Trophoblast cell (in vitro differentiated cells and primary cell): ENCODE data around the gene FAM237B.

Experiments
- DNase-seq, 2 donors: peaks; one replicate each; pipeline ENCODE4 v3.0.0-alpha.2; 2016
- H2AFZ ChIP-seq: 2 replicates; pipeline ENCODE4 v1.6.1; 2013; ENCODE audit warnings: low read length, moderate library complexity, mild to moderate bottlenecking; ENCODE audit not compliant: insufficient read depth, poor library complexity
- H2AK5ac ChIP-seq: 2 replicates; pipeline ENCODE4 v1.6.1; 2013; ENCODE audit warnings: mild to moderate bottlenecking, low read length
- H2BK120ac ChIP-seq: 2 replicates; pipeline ENCODE4 v1.6.1; 2013; ENCODE audit warnings: low read length, mild to moderate bottlenecking, moderate library complexity; ENCODE audit not compliant: insufficient read depth, poor library complexity
- H2BK12ac ChIP-seq: 2 replicates; pipeline ENCODE4 v1.6.1; 2013; ENCODE audit warnings: mild to moderate bottlenecking, low read length, moderate library complexity
- H2BK5ac ChIP-seq: 2 replicates; pipeline ENCODE4 v1.6.1; 2013; ENCODE audit warnings: low read length, low read depth, moderate library complexity, mild to moderate bottlenecking; ENCODE audit not compliant: poor library complexity
- H3K14ac ChIP-seq: 2 replicates; pipeline ENCODE4 v1.6.1; 2013; ENCODE audit warnings: mild to moderate bottlenecking, low read length
- H3K18ac ChIP-seq: 2 replicates; pipeline ENCODE4 v1.6.1; 2013; ENCODE audit warnings: mild to moderate bottlenecking, low read length
- H3K23ac ChIP-seq: 2 replicates; pipeline ENCODE4 v1.6.1; 2013; ENCODE audit warnings: low read length
- H3K27ac ChIP-seq: 2 replicates; pipeline ENCODE4 v1.5.1; 2013; ENCODE audit warnings: low read depth, mild to moderate bottlenecking, inconsistent platforms, low read length, moderate library complexity
- H3K27me3 ChIP-seq: 2 replicates; pipeline ENCODE4 v1.6.1; 2013; ENCODE audit warnings: inconsistent platforms, mild to moderate bottlenecking, low read length, moderate library complexity; ENCODE audit not compliant: insufficient read depth
- H3K36me3 ChIP-seq, 2 experiments: 1 replicate in 1 of 2; 2 replicates in 1 of 2; pipeline ENCODE4 v1.6.1; 2013; ENCODE audit warnings: low read length in 2 of 2, mild to moderate bottlenecking in 2 of 2, moderate library complexity in 1 of 2; ENCODE audit not compliant: insufficient read depth in 2 of 2, control insufficient read depth in 1 of 2
- H3K4ac ChIP-seq: 2 replicates; pipeline ENCODE4 v1.6.1; 2013; ENCODE audit warnings: low read depth, mild to moderate bottlenecking, low read length, moderate library complexity
- H3K4me1 ChIP-seq, 2 experiments: 1 replicate in 1 of 2; 2 replicates in 1 of 2; pipeline ENCODE4 v1.6.1; 2013; ENCODE audit warnings: low read length in 2 of 2, mild to moderate bottlenecking in 2 of 2, moderate library complexity in 1 of 2; ENCODE audit not compliant: insufficient read depth in 2 of 2, control insufficient read depth in 1 of 2
- H3K4me2 ChIP-seq: 2 replicates; pipeline ENCODE4 v1.6.1; 2013; ENCODE audit warnings: inconsistent platforms, mild to moderate bottlenecking, low read length, moderate library complexity
- H3K4me3 ChIP-seq: 2 replicates; pipeline ENCODE4 v1.5.1; 2013; ENCODE audit warnings: mild to moderate bottlenecking, low read depth, low read length, inconsistent platforms
- H3K79me1 ChIP-seq: one replicate; pipeline ENCODE4 v1.6.1; 2013; ENCODE audit warnings: low read length
- H3K79me2 ChIP-seq: 2 replicates; pipeline ENCODE4 v1.6.1; 2013; ENCODE audit warnings: low read length, mild to moderate bottlenecking; ENCODE audit not compliant: control insufficient read depth, insufficient read depth, poor library complexity
- H3K9ac ChIP-seq: 2 replicates; pipeline ENCODE4 v1.6.1; 2013; ENCODE audit warnings: mild to moderate bottlenecking, low read length
- H3K9me3 ChIP-seq: 2 replicates; pipeline ENCODE4 v1.6.1; 2013; ENCODE audit warnings: low read depth, mild to moderate bottlenecking, control low read depth, inconsistent platforms, low read length; ENCODE audit not compliant: insufficient read depth
- H4K12ac ChIP-seq: 2 replicates; pipeline ENCODE4 v1.6.1; 2013; ENCODE audit warnings: low read depth, mild to moderate bottlenecking, low read length, moderate library complexity
- H4K8ac ChIP-seq: 2 replicates; pipeline ENCODE4 v1.6.1; 2013; ENCODE audit warnings: low read depth, mild to moderate bottlenecking, low read length, moderate library complexity
- H4K91ac ChIP-seq: one replicate; pipeline ENCODE4 v1.6.1; 2013; ENCODE audit warnings: low read depth, mild to moderate bottlenecking, low read length, moderate library complexity
- WGBS: extraction: QIAGEN DNeasy Blood & Tissue Kit; methylation state at CpG from one replicate; pipeline ENCODE4 v1.1.7; 2013; ENCODE audit warnings: missing lambda C conversion rate; ENCODE audit not compliant: insufficient read length, insufficient coverage; ENCODE audit errors: extremely low coverage; 5-methylcytosine and 5-hydroxymethylcytosine counted together

Gene FAM237B

GRCh38 chr7:90274161-90274560, 46.9 kb downstream of the FAM237B start:
- no peak overlapping the region for H3K14ac ChIP-seq
- H2AFZ ChIP-seq = no peak overlapping the region
- H3K27me3 ChIP-seq = no peaks in the 10 kb centered on the region
- no peak overlapping the region for H3K18ac ChIP-seq
- H3K79me2 ChIP-seq = no peaks in the 10 kb centered on the region
- H3K9ac ChIP-seq = no peak overlapping the region
- H3K36me3 ChIP-seq = no peaks in the 10 kb centered on the region
- no peak overlapping the region for H2BK12ac ChIP-seq
- H3K79me1 ChIP-seq = no peaks in the 10 kb centered on the region
- H2BK5ac ChIP-seq = no peak overlapping the region
- no peaks in the 10 kb centered on the region for H3K9me3 ChIP-seq
- H3K27ac ChIP-seq = no peak overlapping the region
- no peak overlapping the region for H4K12ac ChIP-seq
- H4K8ac ChIP-seq = no peak overlapping the region
- H3K4me2 ChIP-seq = no peak overlapping the region
- no peaks in the 10 kb centered on the region for H3K4me1 ChIP-seq
- DNase-seq = no peak
- H2BK120ac ChIP-seq = no peak overlapping the region
- no peak overlapping the region for H3K23ac ChIP-seq
- no peak overlapping the region for H2AK5ac ChIP-seq
- H3K4ac ChIP-seq = no peak overlapping the region
- no peak overlapping the region for H4K91ac ChIP-seq
- H3K4me3 ChIP-seq = no peak overlapping the region

- H3K14ac ChIP-seq = no peak overlapping the region
- no peak overlapping the region for H3K27ac ChIP-seq
- H4K12ac ChIP-seq = no peak overlapping the region
- H3K23ac ChIP-seq = no peak overlapping the region
- no peaks in the 10 kb centered on the region for H3K36me3 ChIP-seq
- no peak overlapping the region for H4K8ac ChIP-seq
- WGBS = no CpG with 5 or more reads among the region's 2 CpGs
- no peak overlapping the region for H2AK5ac ChIP-seq
- no peaks in the 10 kb centered on the region for H3K27me3 ChIP-seq
- no peak overlapping the region for H2BK120ac ChIP-seq
- H2BK12ac ChIP-seq = no peak overlapping the region
- H3K9ac ChIP-seq = no peak overlapping the region
- no peak overlapping the region for H3K4me3 ChIP-seq
- no peak overlapping the region for H4K91ac ChIP-seq
- H3K79me2 ChIP-seq = no peaks in the 10 kb centered on the region
- H2BK5ac ChIP-seq = no peak overlapping the region
- no peak overlapping the region for H2AFZ ChIP-seq
- H3K9me3 ChIP-seq = no peaks in the 10 kb centered on the region
- H3K4me2 ChIP-seq = no peak overlapping the region
- H3K4ac ChIP-seq = no peak overlapping the region
- H3K4me1 ChIP-seq = no peaks in the 10 kb centered on the region
- no peak overlapping the region for H3K18ac ChIP-seq
- no peaks in the 10 kb centered on the region for H3K79me1 ChIP-seq
- DNase-seq = no peak
Observed at GRCh38 chr7:90272242-90272641, 48.9 kb downstream of the FAM237B start.

DNA sequence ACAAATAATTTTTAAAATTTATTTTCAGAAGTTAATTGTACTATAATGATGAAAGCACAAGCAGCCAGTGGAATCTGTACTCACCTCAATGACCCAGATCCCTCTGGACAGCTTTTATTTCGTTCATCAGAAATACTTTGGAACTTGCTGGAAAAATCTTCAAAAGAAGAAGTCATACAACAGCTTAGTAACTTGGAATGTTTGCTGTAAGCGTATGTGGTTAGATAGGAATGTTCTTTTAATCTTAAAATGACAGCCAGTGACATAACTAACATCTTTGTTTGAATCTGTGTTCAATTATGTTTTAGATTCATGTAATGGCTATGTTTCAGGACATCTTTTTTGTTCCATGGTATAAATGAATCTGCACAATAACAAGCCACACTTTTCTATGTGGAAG, 49.4 kb downstream of the FAM237B start:
- Histone ChIP-seq H4K91ac (no peak overlapping the region), H2BK120ac (no peak overlapping the region), H2BK5ac (no peak overlapping the region), H3K79me1 (no peaks in the 10 kb centered on the region), H3K4me3 (no peak overlapping the region), H3K79me2 (no peaks in the 10 kb centered on the region), H2BK12ac (no peak overlapping the region), H3K14ac (no peak overlapping the region), H3K4me1 (no peaks in the 10 kb centered on the region), H2AK5ac (no peak overlapping the region), H4K8ac (no peak overlapping the region), H2AFZ (no peak overlapping the region), H3K4ac (no peak overlapping the region), H3K23ac (no peak overlapping the region), H3K18ac (no peak overlapping the region), H3K27ac (no peak overlapping the region), H3K4me2 (no peak overlapping the region), H3K9ac (no peak overlapping the region), H3K36me3 (no peaks in the 10 kb centered on the region), H4K12ac (no peak overlapping the region), H3K27me3 (no peaks in the 10 kb centered on the region), H3K9me3 (no peaks in the 10 kb centered on the region)
- DNase-seq = peak in 1 of 2 donors; percentile 55
- no CpG with 5 or more reads among the region's 2 CpGs for WGBS

DNA sequence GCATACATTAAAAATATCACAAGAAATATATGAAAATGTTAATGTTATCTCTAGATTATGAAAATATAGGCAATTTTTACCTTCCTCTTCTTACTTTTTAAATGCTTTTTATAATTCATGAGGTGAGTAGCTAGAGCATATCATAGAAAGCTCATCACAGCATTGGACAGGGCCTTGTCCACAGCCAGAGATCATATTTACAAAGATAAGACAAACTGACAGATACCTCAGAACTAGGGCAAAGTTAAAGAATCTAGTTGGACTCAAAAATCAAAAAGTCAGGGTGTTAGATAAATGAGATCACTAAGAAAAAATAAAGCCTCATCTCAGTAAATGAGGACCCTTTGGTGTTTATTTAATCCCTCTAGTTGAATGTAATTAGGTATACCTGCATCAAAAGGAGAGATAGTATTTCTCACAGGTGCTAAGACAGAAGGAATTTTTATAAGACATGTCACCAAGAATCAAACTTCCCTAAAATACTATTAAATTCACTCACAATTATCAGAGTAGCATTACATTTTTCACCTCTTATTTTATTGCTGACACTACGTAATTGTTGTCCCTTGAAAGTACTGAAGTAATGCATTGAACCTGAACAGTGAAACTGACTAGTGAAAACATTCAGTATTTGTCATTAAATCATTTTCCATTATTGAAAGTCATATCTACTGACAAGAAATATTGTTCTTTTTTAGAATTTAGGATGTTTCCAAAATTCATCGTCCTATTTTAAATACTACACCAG, 50.5 kb downstream of the FAM237B start:
- Histone ChIP-seq H3K9me3 (no peaks in the 10 kb centered on the region), H2AFZ (no peak overlapping the region)

More for the DNA sequence above, 50.5 kb downstream of the FAM237B start:
- H3K4me3 ChIP-seq = no peak overlapping the region
- no peak overlapping the region for H3K23ac ChIP-seq
- no peaks in the 10 kb centered on the region for H3K79me2 ChIP-seq
- H3K4ac ChIP-seq = no peak overlapping the region
- no peaks in the 10 kb centered on the region for H3K4me1 ChIP-seq
- H3K27me3 ChIP-seq = no peaks in the 10 kb centered on the region
- H3K27ac ChIP-seq = no peak overlapping the region
- H3K9ac ChIP-seq = no peak overlapping the region
- H3K14ac ChIP-seq = no peak overlapping the region
- no peak overlapping the region for H2BK120ac ChIP-seq
- H3K18ac ChIP-seq = no peak overlapping the region
- no peak overlapping the region for H4K91ac ChIP-seq
- no peak overlapping the region for H4K12ac ChIP-seq
- no peaks in the 10 kb centered on the region for H3K79me1 ChIP-seq
- H3K36me3 ChIP-seq = no peaks in the 10 kb centered on the region
- no peak overlapping the region for H4K8ac ChIP-seq
- H2AK5ac ChIP-seq = no peak overlapping the region
- no peak overlapping the region for H3K4me2 ChIP-seq
- no CpG with 5 or more reads among the region's 2 CpGs for WGBS
- no peak overlapping the region for H2BK12ac ChIP-seq
- no peak for DNase-seq
- no peak overlapping the region for H2BK5ac ChIP-seq
